NCI-H2107 treated with DMSO at 0.1 percent for 48 hours (cell line): ENCODE measurements around the gene RNF166.
"Not testable (repeated sequence)": the region's sequence is repeated elsewhere in the genome, so short reads cannot be mapped to it uniquely, and the experiment has no call there.

Source experiments
- DNase-seq: peaks from one replicate; lab custom pipeline; 2025; ENCODE audit not compliant: unreplicated experiment; lab: John Stamatoyannopoulos, UW

Gene RNF166

DNA sequence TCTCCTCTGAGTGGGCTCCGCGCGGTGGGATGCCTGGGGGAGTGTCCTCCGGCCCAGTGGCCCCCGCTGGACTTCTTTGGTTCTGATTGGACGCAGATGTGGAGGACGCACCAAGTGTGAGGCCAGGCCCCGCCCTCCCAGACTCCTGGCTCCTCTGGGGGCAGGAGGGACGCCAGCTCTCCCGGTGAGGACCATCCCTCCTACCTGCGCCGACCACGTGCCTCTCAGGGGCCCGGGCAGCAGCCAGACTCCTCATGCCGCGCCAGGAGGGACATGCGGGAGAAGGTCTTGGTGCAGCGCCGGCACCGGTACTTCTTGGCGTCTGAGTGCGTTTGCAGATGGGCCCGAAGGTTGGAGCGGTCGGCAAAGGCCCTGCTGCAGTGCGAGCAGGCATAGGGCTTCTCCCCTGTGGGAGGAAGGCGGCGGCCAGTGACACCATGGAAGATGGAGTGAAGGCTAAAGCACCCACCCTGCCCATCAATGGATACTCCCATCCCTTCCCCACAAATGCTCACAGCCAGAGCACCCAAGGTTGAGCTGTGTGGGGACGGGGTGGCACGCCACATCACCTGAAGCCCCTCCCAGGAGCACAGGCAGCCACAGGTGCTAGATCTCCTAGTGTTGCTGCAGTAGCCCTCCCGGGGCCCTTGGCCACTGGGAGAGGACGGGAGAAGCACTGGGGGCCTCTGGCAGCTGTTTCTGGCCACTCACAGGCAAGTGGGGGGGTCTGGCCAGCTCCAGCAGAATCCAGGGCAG is 27.8 kb downstream of the RNF166 start:
- DNase-seq: no peak

- DNase-seq: no peak
Observed at GRCh38 chr16:88677721-88678120, 28.5 kb downstream of the RNF166 start.

- DNase-seq: no peak
Observed at GRCh38 chr16:88676502-88677242, 29.5 kb downstream of the RNF166 start.

DNA sequence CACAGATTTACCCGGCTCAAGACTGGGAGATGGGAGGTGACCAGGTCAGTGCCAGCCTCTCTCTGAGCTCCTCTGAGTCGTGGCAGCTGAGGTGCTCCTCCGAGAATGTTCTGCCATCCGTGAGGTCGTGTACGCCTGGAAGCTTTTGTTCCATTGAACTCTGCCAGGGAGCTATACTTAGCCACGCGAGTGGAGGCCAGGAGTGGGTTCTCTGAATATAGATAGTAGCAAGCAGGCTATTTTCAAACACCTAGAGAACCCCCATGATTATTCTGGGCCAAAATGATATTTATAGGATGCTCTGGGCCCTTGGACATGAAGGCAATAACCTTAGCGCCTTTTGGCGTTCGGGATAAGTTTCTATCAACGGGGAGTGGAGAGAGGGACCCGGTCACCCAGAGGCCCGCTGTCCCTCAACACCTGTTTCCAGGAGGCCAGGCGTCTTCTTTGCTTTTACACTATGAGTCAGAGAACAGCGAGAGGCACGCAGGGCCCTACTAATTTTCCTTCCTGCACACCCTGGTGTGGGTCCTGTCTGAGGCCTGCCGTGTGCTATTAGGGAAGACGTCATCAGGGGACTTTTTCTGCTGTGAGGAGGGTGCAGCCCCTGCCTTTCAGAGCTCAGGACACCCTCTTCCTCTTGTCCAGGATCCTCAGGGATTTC is 32.4 kb downstream of the RNF166 start:
- DNase-seq: no peak

DNA sequence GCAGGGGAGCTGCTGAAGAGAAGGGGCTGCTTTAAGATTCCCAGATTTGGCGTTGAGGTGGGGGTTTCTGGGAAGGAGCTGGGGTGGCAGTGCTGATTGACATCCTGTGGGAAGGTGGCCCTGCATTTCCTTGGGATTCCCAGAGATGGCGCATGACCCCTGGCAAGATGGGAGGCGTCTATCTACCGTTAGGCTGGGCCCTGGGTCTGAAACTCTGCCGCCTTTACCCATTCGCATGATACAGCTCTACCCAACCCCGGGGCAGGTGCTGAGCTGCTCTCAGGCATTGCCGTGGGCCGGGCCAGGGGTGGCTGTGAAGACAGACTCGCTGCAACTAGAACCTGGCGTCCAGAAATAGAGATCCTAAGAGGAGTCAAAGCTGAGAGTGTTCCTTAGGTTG is 33.4 kb downstream of the RNF166 start:
- no peak for DNase-seq

DNA sequence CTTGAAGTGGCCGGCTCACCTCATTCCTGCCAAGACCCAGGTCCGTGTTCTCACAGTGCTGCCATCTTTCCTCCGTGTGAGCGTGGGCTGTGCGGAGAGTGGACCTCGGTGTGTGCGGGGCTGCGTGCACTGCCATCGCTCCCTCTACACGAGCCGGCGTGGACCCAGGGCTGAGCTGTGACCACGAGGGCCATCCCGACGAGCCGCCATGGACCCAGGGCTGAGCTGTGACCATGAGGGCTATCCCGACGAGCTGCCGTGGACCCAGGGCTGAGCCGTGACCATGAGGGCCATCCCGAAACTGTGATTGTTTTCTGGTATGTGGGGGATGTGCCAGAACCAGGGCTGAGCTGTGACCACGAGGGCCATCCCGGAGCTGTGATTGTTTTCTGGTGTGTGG is 34.4 kb downstream of the RNF166 start:
- no peak for DNase-seq

GRCh38 chr16:88669980-88670379 is 36.2 kb downstream of the RNF166 start:
- no peak for DNase-seq

GRCh38 chr16:88669493-88669892 is 36.7 kb downstream of the RNF166 start:
- DNase-seq: not testable (repeated sequence)

DNA sequence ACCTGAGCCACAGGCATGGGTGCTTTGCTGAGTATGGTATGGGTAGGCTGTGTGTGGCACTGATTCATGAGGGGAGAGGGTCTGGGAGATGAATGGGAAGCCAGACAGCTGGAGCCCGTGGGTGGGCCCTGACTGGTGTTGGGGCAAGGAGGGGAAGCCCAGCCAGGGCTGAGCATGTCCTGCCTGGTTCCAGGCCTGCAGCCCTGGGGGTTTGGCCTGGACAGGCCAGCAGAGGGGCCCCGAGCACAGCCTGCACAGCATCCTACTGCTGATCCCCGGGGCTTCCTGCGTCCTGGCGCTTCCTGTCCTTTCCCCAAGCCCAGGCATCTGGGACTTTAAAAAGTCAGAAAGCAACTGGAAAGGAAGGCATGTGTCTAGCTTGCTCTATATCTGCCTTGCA is 38.7 kb downstream of the RNF166 start:
- no peak for DNase-seq

- no peak for DNase-seq
Observed at GRCh38 chr16:88665570-88665969, 40.6 kb downstream of the RNF166 start.

DNA sequence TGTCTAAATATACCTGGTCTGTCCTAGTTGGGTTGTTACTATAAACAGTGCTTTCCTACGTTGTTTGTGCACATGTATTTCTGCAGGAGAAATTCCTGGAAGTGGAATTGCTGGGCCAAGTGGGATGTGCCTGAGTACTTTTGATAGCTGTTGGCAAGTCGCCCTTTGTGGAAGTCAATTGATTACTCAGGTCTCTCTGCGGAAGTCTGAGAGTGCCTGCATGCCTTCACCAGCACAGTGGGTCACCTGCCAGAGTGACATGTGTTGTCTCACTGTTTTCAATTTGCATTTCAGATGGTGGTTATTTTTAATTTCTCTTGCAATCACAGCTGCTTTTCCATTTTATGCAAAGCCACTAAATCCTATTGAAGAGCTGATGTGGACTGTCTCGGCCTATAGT is 41.1 kb downstream of the RNF166 start:
- no peak for DNase-seq

DNA sequence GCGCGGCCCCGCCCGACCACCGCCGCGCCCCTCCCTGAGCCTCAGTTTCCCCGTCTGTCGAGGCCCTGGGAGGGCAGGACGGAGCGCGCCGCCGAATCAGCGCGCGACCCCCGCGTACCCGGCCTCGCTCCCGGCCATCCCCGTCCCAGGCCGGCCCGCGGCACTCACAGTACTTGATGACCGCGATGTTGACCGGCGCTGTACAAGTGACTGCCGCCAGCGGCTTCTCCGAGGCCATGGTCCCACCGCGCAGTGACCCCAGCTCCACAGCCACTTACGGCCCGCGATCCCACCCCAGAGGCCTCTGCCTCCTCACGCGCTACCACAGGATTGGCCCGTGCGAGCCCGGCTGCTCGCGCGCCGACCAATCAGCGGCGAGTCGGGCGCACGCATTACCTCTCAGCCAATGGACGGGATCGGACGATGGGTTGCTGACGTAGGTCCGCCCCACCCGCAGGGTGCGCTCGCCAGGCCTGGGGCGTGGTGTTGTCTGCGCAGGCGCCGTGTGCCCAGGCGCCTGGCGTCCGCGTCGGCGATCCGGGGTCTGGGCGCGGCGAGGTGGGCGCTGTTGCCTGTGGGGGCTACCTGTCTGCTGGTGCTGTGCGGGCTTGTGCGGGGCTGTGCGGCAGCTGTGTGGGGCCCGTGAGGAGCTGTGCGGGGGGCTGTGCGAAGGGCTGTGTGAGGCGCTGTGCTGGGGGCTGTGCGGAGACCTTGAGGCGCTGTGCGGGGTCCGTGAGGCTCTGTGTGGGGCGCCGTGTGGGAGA is 43.2 kb downstream of the RNF166 start, which contains the start of gene MVD:
Gene MVD (minus strand): TSS at position 249 of the 764 bp plus-strand sequence. CDS start 11 bp downstream, at position 238.
- DNase-seq: peak; percentile 80

GRCh38 chr16:88662222-88662842 is 43.9 kb downstream of the RNF166 start:
- DNase-seq: no peak

DNA sequence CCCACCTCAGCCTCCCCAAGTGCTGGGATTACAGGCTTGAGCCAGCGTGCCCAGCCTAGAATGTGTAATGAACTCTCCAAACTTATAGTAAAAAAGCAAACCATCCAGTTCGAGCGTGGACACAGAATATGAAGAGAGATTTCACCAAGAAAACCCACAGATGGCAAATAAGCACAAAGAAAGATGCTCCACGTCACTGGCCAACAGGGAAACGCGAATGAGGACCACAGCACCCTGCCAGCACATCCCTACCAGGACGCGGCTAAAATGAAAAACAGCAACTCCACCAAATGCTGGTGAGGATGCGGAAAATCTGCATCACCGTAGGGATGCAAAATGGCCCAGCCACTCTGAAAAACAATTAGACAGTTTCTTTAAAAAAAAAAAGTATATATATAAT is 44.7 kb downstream of the RNF166 start:
- no peak for DNase-seq

- no peak for DNase-seq
Observed at GRCh38 chr16:88659160-88659559, 47.0 kb downstream of the RNF166 start.

- DNase-seq: no peak
Observed at GRCh38 chr16:88658714-88659113, 47.5 kb downstream of the RNF166 start.

DNA sequence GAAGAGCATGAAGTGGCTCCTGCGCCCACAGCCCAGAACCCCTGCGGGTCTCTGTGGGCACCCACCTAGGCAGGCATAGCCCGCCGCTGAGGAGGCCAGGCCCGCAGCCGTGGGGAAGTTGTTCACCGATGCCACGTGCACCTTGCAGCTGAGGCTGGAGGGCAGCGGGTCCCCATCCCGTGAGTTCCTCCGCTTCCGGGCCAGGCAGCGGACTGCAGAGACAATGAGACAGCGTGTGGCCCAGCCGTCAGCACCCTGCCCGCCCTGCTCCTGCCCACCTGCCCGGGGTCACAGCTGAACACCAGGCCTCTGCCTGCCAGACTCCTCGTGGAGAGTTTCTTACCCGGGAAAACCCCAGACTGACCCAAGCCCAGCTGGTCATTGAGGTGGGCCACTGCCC is 48.8 kb downstream of the RNF166 start:
- no peak for DNase-seq

DNA sequence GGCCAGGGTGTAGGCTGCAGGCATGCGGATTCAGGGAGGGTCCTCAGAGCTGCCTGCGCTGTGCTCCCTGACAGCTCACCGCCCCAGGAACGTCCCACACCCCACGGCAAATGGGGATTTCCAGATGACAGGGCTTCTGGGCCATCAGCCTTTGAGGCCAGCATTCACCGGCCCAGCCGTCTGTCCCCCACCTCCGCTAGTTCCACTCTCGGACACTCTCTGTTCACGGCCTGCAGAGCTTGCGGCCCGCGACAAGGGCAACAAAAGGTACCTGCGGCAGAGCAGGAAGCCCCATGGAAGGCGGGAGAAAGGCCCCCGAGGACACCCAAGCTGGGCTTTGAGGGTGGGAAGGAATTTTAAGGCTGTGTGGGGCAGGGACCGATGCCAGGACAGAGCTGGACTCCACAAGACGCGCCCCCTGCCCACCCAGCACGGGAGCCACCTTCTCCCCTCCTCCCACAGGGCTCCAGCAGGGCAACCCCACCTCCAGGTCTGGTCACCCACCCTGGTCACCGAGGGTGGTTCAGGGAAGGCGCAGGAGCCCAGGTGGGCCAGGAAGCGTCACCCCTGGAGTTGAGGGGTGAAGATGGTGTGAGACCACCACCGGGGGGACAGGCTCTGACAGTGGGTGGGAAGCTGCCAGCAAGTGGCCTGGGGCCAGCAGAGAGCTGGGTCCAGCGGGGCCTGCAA is 49.8 kb downstream of the RNF166 start:
- no peak for DNase-seq

- DNase-seq: no peak
Observed at GRCh38 chr16:88655733-88656281, 50.4 kb downstream of the RNF166 start.
